ENCODE measurements around the gene SEC24C. TPM values are rescaled to one million over a fixed set of nuclear protein-coding genes. Genes with fewer than 3 reads are reported as not detected.
"Not testable (repeated sequence)": the region's sequence is repeated elsewhere in the genome, so short reads cannot be mapped to it uniquely, and the experiment has no call there.

The SEC24C gene
- total RNA-seq, 1 donor = 65.7 TPM

- peak; percentile 71 to 94 (median 90) for DNase-seq (ENCODE audit: low read depth in 2 of 3, low spot score in 2 of 3)
These were observed 13.8 kb upstream of the SEC24C start for GRCh38 chr10:73730153-73730906.

GRCh38 chr10:73731588-73732375 is 12.4 kb upstream of the SEC24C start:
- no peak for DNase-seq (ENCODE audit: low read depth in 2 of 3, low spot score in 2 of 3)

- no peak for DNase-seq (ENCODE audit: low read depth in 2 of 3, low spot score in 2 of 3)
These were observed 11.7 kb upstream of the SEC24C start for GRCh38 chr10:73732426-73732825.

GRCh38 chr10:73732931-73733623 is 11.1 kb upstream of the SEC24C start:
- no peak for DNase-seq (ENCODE audit: low read depth in 2 of 3, low spot score in 2 of 3)

GRCh38 chr10:73734028-73734720 is 10.0 kb upstream of the SEC24C start:
- no peak for DNase-seq (ENCODE audit: low read depth in 2 of 3, low spot score in 2 of 3)

GRCh38 chr10:73734796-73735305 is 9.3 kb upstream of the SEC24C start:
- DNase-seq (ENCODE audit: low read depth in 2 of 3, low spot score in 2 of 3) = no peak

- DNase-seq (ENCODE audit: low read depth in 2 of 3, low spot score in 2 of 3) = not testable (repeated sequence)
These were observed 3.5 kb upstream of the SEC24C start for GRCh38 chr10:73740501-73741254.

- DNase-seq (ENCODE audit: low read depth in 2 of 3, low spot score in 2 of 3) = no peak
These were observed 1.8 kb upstream of the SEC24C start for GRCh38 chr10:73742454-73742734.

GRCh38 chr10:73743327-73743904 is 756 bp upstream of the SEC24C start:
- peak in 1 of 3 donors; percentile 4 for DNase-seq (ENCODE audit: low read depth in 2 of 3, low spot score in 2 of 3)

GRCh38 chr10:73744664-73744975 is 448 bp downstream of the SEC24C start:
- peak in 1 of 3 donors; percentile 84 for DNase-seq (ENCODE audit: low read depth in 2 of 3, low spot score in 2 of 3)

- DNase-seq (ENCODE audit: low read depth in 2 of 3, low spot score in 2 of 3) = no peak
These were observed 2.5 kb downstream of the SEC24C start for GRCh38 chr10:73746721-73747120.

- DNase-seq (ENCODE audit: low read depth in 2 of 3, low spot score in 2 of 3) = no peak
These were observed 6.6 kb downstream of the SEC24C start for GRCh38 chr10:73750819-73751218.

GRCh38 chr10:73756183-73756582 is 12.0 kb downstream of the SEC24C start:
- DNase-seq (ENCODE audit: low read depth in 2 of 3, low spot score in 2 of 3) = no peak

GRCh38 chr10:73758704-73759511 is 14.7 kb downstream of the SEC24C start:
- no peak for DNase-seq (ENCODE audit: low read depth in 2 of 3, low spot score in 2 of 3)

- no peak for DNase-seq (ENCODE audit: low read depth in 2 of 3, low spot score in 2 of 3)
These were observed 15.4 kb downstream of the SEC24C start for GRCh38 chr10:73759512-73760115.

GRCh38 chr10:73761781-73762180 is 17.6 kb downstream of the SEC24C start:
- DNase-seq (ENCODE audit: low read depth in 2 of 3, low spot score in 2 of 3) = no peak

GRCh38 chr10:73762915-73763314 is 18.7 kb downstream of the SEC24C start:
- no peak for DNase-seq (ENCODE audit: low read depth in 2 of 3, low spot score in 2 of 3)

GRCh38 chr10:73763343-73763742 is 19.2 kb downstream of the SEC24C start:
- no peak for DNase-seq (ENCODE audit: low read depth in 2 of 3, low spot score in 2 of 3)

- no peak for DNase-seq (ENCODE audit: low read depth in 2 of 3, low spot score in 2 of 3)
These were observed 20.9 kb downstream of the SEC24C start for GRCh38 chr10:73765066-73765465.

Data from hematopoietic multipotent progenitor cell (in vitro differentiated cells).